Neural progenitor cell (in vitro differentiated cells): ENCODE data around the gene CHRM3. TPM values are rescaled to one million over a fixed set of nuclear protein-coding genes. Genes with fewer than 3 reads are reported as not detected.

Source experiments
- DNase-seq: peaks from one replicate; pipeline ENCODE4 v3.0.0-alpha.2; 2016; ENCODE audit warnings: low spot score
- H2AFZ ChIP-seq: fragments of 200-600 bp; sonication (generic); replicated peaks from 2 replicates; pipeline ENCODE4 v1.6.1; 2016; ENCODE audit warnings: antibody characterized with exemption
- H3F3A ChIP-seq: fragments of 200-600 bp; sonication (generic); 2 replicates; pipeline ENCODE4 v1.6.1; 2016; ENCODE audit warnings: antibody characterized with exemption, low read depth
- H3K27ac ChIP-seq: fragments of 200-600 bp; sonication (generic); 2 replicates; pipeline ENCODE4 v1.5.1; 2016; ENCODE audit warnings: mild to moderate bottlenecking
- H3K27me3 ChIP-seq: fragments of 200-600 bp; sonication (generic); 2 replicates; pipeline ENCODE4 v1.6.1; 2016; ENCODE audit warnings: mild to moderate bottlenecking, moderate library complexity
- H3K36me3 ChIP-seq: fragments of 200-600 bp; sonication (generic); 2 replicates; pipeline ENCODE4 v1.5.1; 2016
- H3K4me1 ChIP-seq: fragments of 200-600 bp; sonication (generic); 2 replicates; pipeline ENCODE4 v1.6.1; 2016; ENCODE audit warnings: mixed run types
- H3K4me2 ChIP-seq: fragments of 200-600 bp; sonication (generic); 2 replicates; pipeline ENCODE4 v1.6.1; 2016
- H3K4me3 ChIP-seq: fragments of 200-600 bp; sonication (generic); 2 replicates; pipeline ENCODE4 v1.5.1; 2016
- H3K79me2 ChIP-seq: fragments of 200-600 bp; sonication (generic); 2 replicates; pipeline ENCODE4 v1.6.1; 2016; ENCODE audit warnings: low read depth
- H3K9ac ChIP-seq: fragments of 200-600 bp; sonication (generic); 2 replicates; pipeline ENCODE4 v1.6.1; 2016
- H3K9me3 ChIP-seq: fragments of 200-600 bp; sonication (generic); 2 replicates; pipeline ENCODE4 v1.5.1; 2016; ENCODE audit warnings: low read depth
- H4K20me1 ChIP-seq: fragments of 200-600 bp; sonication (generic); 2 replicates; pipeline ENCODE4 v1.6.1; 2016; ENCODE audit warnings: low read depth
- H3K27ac Mint-ChIP-seq: 3 replicates; pipeline ENCODE4 v1.8.0; 2021; ENCODE audit warnings: mixed read lengths
- H3K27me3 Mint-ChIP-seq: 2 replicates; pipeline ENCODE4 v1.8.0; 2022; ENCODE audit warnings: low read depth, mild to moderate bottlenecking, inconsistent platforms, moderate library complexity, mixed read lengths; ENCODE audit not compliant: insufficient read depth
- H3K36me3 Mint-ChIP-seq: 3 replicates; pipeline ENCODE4 v1.8.0; 2021; ENCODE audit warnings: mixed read lengths
- H3K4me1 Mint-ChIP-seq: 3 replicates; pipeline ENCODE4 v1.8.0; 2021; ENCODE audit warnings: mixed read lengths
- H3K4me3 Mint-ChIP-seq: 3 replicates; pipeline ENCODE4 v1.8.0; 2021; ENCODE audit warnings: mild to moderate bottlenecking, moderate library complexity, mixed read lengths
- H3K9me3 Mint-ChIP-seq: 3 replicates; pipeline ENCODE4 v1.8.0; 2020; ENCODE audit warnings: mixed read lengths
- EZH2 ChIP-seq: fragments of 200-600 bp; sonication (generic); IDR thresholded peaks from 2 replicates; pipeline ENCODE4 v1.6.1; 2017; ENCODE audit warnings: antibody characterized with exemption, mild to moderate bottlenecking, moderate library complexity
- EZH2phosphoT487 ChIP-seq: fragments of 200-600 bp; sonication (generic); IDR thresholded peaks from 2 replicates; pipeline ENCODE4 v1.6.1; 2017; ENCODE audit warnings: antibody characterized with exemption
- total RNA-seq: library from RNA; depleted of rRNA; stranded (reverse); fragments of >200 nt; gene quantifications from 2 replicates; pipeline ENCODE4 v1.2.3, GENCODE V29; 2015; ENCODE audit warnings: low replicate concordance
- TF ChIP-seq, protein P1 (sequence below): fragments of 200-600 bp; sonication (generic); IDR thresholded peaks from 2 replicates; pipeline ENCODE4 v1.5.1; 2017; ENCODE audit warnings: antibody characterized with exemption, mild to moderate bottlenecking

Gene CHRM3
- total RNA-seq, 1 donor from 2014 or later: 4.5 TPM

DNA sequence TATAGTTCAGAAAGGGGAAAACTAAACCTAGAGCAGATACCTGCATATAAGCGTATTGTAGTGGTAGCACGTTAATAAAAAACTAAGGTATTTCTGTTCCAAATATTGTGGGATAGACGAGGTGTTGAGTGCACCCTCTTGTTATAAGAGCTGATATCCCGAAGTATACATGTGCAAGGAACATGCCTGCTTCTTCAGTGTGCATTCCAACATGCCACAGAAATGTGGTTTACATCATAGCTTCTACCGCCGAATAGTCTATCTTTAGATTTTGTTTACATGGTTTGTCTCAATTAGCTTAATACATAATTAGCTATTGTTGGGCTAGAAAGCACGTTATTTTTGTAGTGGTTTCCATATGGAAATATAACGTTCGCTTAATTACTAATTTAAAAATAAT is 2.2 kb downstream of the CHRM3 start:
- H3K79me2 ChIP-seq: no peaks in the 10 kb centered on the region
- H2AFZ ChIP-seq: no peak overlapping the region
- H3K4me1 ChIP-seq: peaks cover 4% of the 10 kb centered on the region
- H3K9me3 ChIP-seq: no peaks in the 10 kb centered on the region
- no peak overlapping the region for H3K4me2 ChIP-seq
- no peak overlapping the region for H3K27ac ChIP-seq
- Mint-ChIP-seq H3K36me3 (no peaks in the 10 kb centered on the region), H3K27ac (no peak overlapping the region), H3K27me3 (peaks cover 21% of the 10 kb centered on the region), H3K4me3 (peak overlapping the region; percentile 95), H3K4me1 (peaks cover 14% of the 10 kb centered on the region), H3K9me3 (no peaks in the 10 kb centered on the region)
- DNase-seq: no peak
- peaks cover 74% of the 10 kb centered on the region for H3K27me3 ChIP-seq
- no peak overlapping the region for H3K4me3 ChIP-seq
- peaks cover 11% of the 10 kb centered on the region for H3F3A ChIP-seq
- TF ChIP-seq EZH2phosphoT487 (no peak), EZH2 (no peak)
- TF ChIP-seq, protein P1, sequence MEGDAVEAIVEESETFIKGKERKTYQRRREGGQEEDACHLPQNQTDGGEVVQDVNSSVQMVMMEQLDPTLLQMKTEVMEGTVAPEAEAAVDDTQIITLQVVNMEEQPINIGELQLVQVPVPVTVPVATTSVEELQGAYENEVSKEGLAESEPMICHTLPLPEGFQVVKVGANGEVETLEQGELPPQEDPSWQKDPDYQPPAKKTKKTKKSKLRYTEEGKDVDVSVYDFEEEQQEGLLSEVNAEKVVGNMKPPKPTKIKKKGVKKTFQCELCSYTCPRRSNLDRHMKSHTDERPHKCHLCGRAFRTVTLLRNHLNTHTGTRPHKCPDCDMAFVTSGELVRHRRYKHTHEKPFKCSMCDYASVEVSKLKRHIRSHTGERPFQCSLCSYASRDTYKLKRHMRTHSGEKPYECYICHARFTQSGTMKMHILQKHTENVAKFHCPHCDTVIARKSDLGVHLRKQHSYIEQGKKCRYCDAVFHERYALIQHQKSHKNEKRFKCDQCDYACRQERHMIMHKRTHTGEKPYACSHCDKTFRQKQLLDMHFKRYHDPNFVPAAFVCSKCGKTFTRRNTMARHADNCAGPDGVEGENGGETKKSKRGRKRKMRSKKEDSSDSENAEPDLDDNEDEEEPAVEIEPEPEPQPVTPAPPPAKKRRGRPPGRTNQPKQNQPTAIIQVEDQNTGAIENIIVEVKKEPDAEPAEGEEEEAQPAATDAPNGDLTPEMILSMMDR: no peak
- H4K20me1 ChIP-seq: no peaks in the 10 kb centered on the region
- no peak overlapping the region for H3K9ac ChIP-seq
- no peaks in the 10 kb centered on the region for H3K36me3 ChIP-seq

- no peak overlapping the region for H3K4me3 Mint-ChIP-seq
- TF ChIP-seq, protein P1: no peak
- TF ChIP-seq EZH2 (no peak), EZH2phosphoT487 (no peak)
- H3K36me3 ChIP-seq: no peaks in the 10 kb centered on the region
- peaks cover 63% of the 10 kb centered on the region for H3K27me3 ChIP-seq
- H2AFZ ChIP-seq: no peak overlapping the region
- H3K4me3 ChIP-seq: no peak overlapping the region
- H3K27me3 Mint-ChIP-seq: peaks cover 21% of the 10 kb centered on the region
- no peak overlapping the region for H3K27ac Mint-ChIP-seq
- H3K4me1 Mint-ChIP-seq: peaks cover 14% of the 10 kb centered on the region
- peaks cover 4% of the 10 kb centered on the region for H3K4me1 ChIP-seq
- no peaks in the 10 kb centered on the region for H3K79me2 ChIP-seq
- H3K9me3 Mint-ChIP-seq: no peaks in the 10 kb centered on the region
- no peaks in the 10 kb centered on the region for H3K9me3 ChIP-seq
- peaks cover 11% of the 10 kb centered on the region for H3F3A ChIP-seq
- no peaks in the 10 kb centered on the region for H3K36me3 Mint-ChIP-seq
- no peaks in the 10 kb centered on the region for H4K20me1 ChIP-seq
- H3K9ac ChIP-seq: no peak overlapping the region
- no peak overlapping the region for H3K27ac ChIP-seq
- no peak for DNase-seq
- H3K4me2 ChIP-seq: no peak overlapping the region
These were observed 3.3 kb downstream of the CHRM3 start for GRCh38 chr1:239389703-239390102.

DNA sequence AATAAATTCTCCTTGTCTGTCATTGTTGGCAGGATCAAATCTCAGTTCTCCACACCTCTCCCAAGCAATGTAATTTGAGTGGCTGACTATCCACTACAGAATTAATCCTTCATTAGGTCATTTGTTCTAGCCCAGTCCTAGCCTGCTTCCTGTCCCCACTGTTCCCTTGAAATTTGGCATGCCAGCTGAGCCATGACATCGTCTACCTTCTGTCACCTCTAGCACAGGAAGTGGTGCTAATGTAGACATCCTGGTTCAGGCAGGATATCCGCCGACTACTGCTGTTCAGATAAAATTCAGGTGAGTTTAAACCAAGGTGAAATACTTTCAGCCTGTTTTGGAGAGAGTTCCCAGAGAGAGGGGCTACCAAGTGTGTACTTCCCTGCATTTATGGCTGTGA is 5.9 kb downstream of the CHRM3 start:
- TF ChIP-seq EZH2phosphoT487 (no peak), EZH2 (no peak)
- TF ChIP-seq, protein P1: no peak
- no peaks in the 10 kb centered on the region for H4K20me1 ChIP-seq
- no peak overlapping the region for H3K4me2 ChIP-seq
- H3K79me2 ChIP-seq: no peaks in the 10 kb centered on the region
- no peak overlapping the region for H3K9ac ChIP-seq
- no peaks in the 10 kb centered on the region for H3K36me3 ChIP-seq
- peaks cover 4% of the 10 kb centered on the region for H3F3A ChIP-seq
- H3K9me3 ChIP-seq: no peaks in the 10 kb centered on the region
- Mint-ChIP-seq H3K4me3 (no peak overlapping the region), H3K4me1 (peaks cover 12% of the 10 kb centered on the region), H3K27ac (no peak overlapping the region), H3K9me3 (no peaks in the 10 kb centered on the region), H3K36me3 (no peaks in the 10 kb centered on the region), H3K27me3 (peaks cover 16% of the 10 kb centered on the region)
- H3K27me3 ChIP-seq: peaks cover 37% of the 10 kb centered on the region
- H3K27ac ChIP-seq: no peak overlapping the region
- H3K4me1 ChIP-seq: peaks cover 4% of the 10 kb centered on the region
- DNase-seq: no peak
- H2AFZ ChIP-seq: no peak overlapping the region
- no peak overlapping the region for H3K4me3 ChIP-seq
